K562 (cell line): ENCODE measurements around the gene SLC16A12. TPM values are rescaled to one million over a fixed set of nuclear protein-coding genes. Genes with fewer than 3 reads are reported as not detected.

Experiments used
- ATAC-seq: fragments of 200-7000 bp; cut with Tn5 transposase; 3 replicates; pipeline ENCODE4 v1.9.1; 2020; ENCODE audit warnings: moderate library complexity
- BruUV-seq: library from RNA; stranded (reverse); fragments of 400-500 nt; replicated peaks from 2 replicates; lab custom pipeline; 2021; lab: Mats Ljungman, UMichigan
- CTCF ChIA-PET: fragments of 300-600 bp; formaldehyde crosslinking; extraction: SDS; loops from one replicate; lab custom pipeline; 2021; ENCODE audit warnings: low intra/inter-chr PET ratio; lab: Yijun Ruan, JAX
- POLR2A ChIA-PET: fragments of 300-600, 350-650 bp; sonication (Branson Sonifier 250); formaldehyde crosslinking; extraction: SDS; loops from one replicate; lab custom pipeline; 2021; ENCODE audit warnings: antibody characterized with exemption, inconsistent platforms; lab: Yijun Ruan, JAX
- DNase-seq, 4 experiments: peaks; one replicate each; pipeline versions ENCODE4 v3.0.0 to v3.0.0-alpha.2; 2011 to 2018; ENCODE audit warnings: low spot score in 3 of 4, mixed read lengths in 3 of 4; ENCODE audit errors: extremely low read depth in 1 of 4
- FAIRE-seq: peaks from 2 replicates; lab custom pipeline; 2011; peaks lifted over from hg19 to GRCh38; lab: Jason Lieb, UNC
- H2AFZ ChIP-seq: 2 replicates; pipeline ENCODE4 v1.6.0; 2011; ENCODE audit warnings: low read depth, low read length, control low read depth, inconsistent platforms
- H3K27ac ChIP-seq: fragments of 200-600 bp; 3 replicates; pipeline ENCODE4 v1.8.0; 2011; ENCODE audit warnings: low read depth, mild to moderate bottlenecking, control low read depth, inconsistent platforms, low read length, moderate library complexity, mixed read lengths; ENCODE audit errors: extremely low read depth
- H3K27me3 ChIP-seq, 2 experiments: fragments of 300-600 bp in 1 of 2; 2 replicates in 1 of 2; 3 replicates in 1 of 2; pipeline versions ENCODE4 v1.6.0 to v1.8.0; 2011; ENCODE audit warnings: inconsistent platforms in 2 of 2, low read length in 2 of 2, mild to moderate bottlenecking in 1 of 2, mixed read lengths in 1 of 2, moderate library complexity in 1 of 2; ENCODE audit not compliant: control insufficient read depth in 2 of 2, insufficient read depth in 2 of 2
- H3K36me3 ChIP-seq: fragments of 300-600 bp; 3 replicates; pipeline ENCODE4 v1.8.0; 2011; ENCODE audit warnings: mild to moderate bottlenecking, low read length, inconsistent platforms; ENCODE audit not compliant: control insufficient read depth, insufficient read depth
- H3K4me1 ChIP-seq, 2 experiments: fragments of 200-600 bp in 1 of 2; replicated peaks in 1 of 2; 2 replicates in 1 of 2; 3 replicates in 1 of 2; pipeline versions ENCODE4 v1.5.1 to v1.8.0; 2011; ENCODE audit warnings: inconsistent platforms in 2 of 2, low read length in 2 of 2, mild to moderate bottlenecking in 1 of 2, mixed read lengths in 1 of 2, moderate library complexity in 1 of 2; ENCODE audit not compliant: control insufficient read depth in 2 of 2, insufficient read depth in 2 of 2
- H3K4me2 ChIP-seq: 2 replicates; pipeline ENCODE4 v1.6.1; 2011; ENCODE audit warnings: low read length, control low read depth, inconsistent platforms, mixed read lengths; ENCODE audit not compliant: insufficient read depth
- H3K4me3 ChIP-seq: fragments of 200-600 bp; sonication (generic), shearing (Covaris generic); 2 replicates; pipeline ENCODE4 v1.5.1; 2016; ENCODE audit warnings: control low read depth, inconsistent platforms
- H3K79me2 ChIP-seq: fragments of 200-600 bp; 3 replicates; pipeline ENCODE4 v1.8.0; 2011; ENCODE audit warnings: low read length, inconsistent platforms; ENCODE audit not compliant: control insufficient read depth, insufficient read depth
- H3K9ac ChIP-seq, 2 experiments: 2 replicates each; pipeline versions ENCODE4 v1.6.0 to v1.6.1; 2011; ENCODE audit warnings: low read depth in 2 of 2, low read length in 2 of 2, control low read depth in 1 of 2, inconsistent platforms in 1 of 2, mild to moderate bottlenecking in 1 of 2, mixed read lengths in 1 of 2; ENCODE audit not compliant: insufficient read depth in 1 of 2
- H3K9me1 ChIP-seq: one replicate; pipeline ENCODE4 v1.6.0; 2011; ENCODE audit warnings: inconsistent platforms, mild to moderate bottlenecking, low read length, moderate library complexity; ENCODE audit not compliant: control insufficient read depth, insufficient read depth
- H3K9me3 ChIP-seq: replicated peaks from 2 replicates; pipeline ENCODE4 v1.5.1; 2011; ENCODE audit warnings: low read depth, low read length, inconsistent platforms; ENCODE audit not compliant: control insufficient read depth, insufficient read depth
- H4K20me1 ChIP-seq: replicated peaks from 2 replicates; pipeline ENCODE4 v1.6.1; 2011; ENCODE audit warnings: low read length, inconsistent platforms, mixed read lengths; ENCODE audit not compliant: control insufficient read depth, insufficient read depth
- BRD4 ChIP-seq: fragments of 200-600 bp; sonication (generic); IDR thresholded peaks from 2 replicates; pipeline ENCODE4 v1.6.1; 2017; ENCODE audit warnings: inconsistent platforms
- EWSR1 ChIP-seq: fragments of 450-650 bp; IDR thresholded peaks from 2 replicates; pipeline ENCODE4 v1.6.1; 2018; ENCODE audit warnings: borderline replicate concordance, mild to moderate bottlenecking, low read depth, moderate library complexity; ENCODE audit not compliant: partially characterized antibody
- HDGF ChIP-seq: fragments of 450-650 bp; IDR thresholded peaks from 2 replicates; pipeline ENCODE4 v1.6.1; 2016
- HIVEP1 ChIP-seq: fragments of 250-450 bp; sonication (Bioruptor Pico); IDR thresholded peaks from 2 replicates; pipeline ENCODE4 v1.4.0; 2020; ENCODE audit warnings: mild to moderate bottlenecking
- HNRNPK ChIP-seq: fragments of 200-400 bp; formaldehyde crosslinking; IDR thresholded peaks from one replicate; pipeline ENCODE4 v1.6.1; 2018; ENCODE audit warnings: mild to moderate bottlenecking, low read depth, low read length; ENCODE audit not compliant: poor library complexity, severe bottlenecking
- LEF1 ChIP-seq: fragments of 450-650 bp; IDR thresholded peaks from 2 replicates; pipeline ENCODE4 v1.6.1; 2016; ENCODE audit warnings: mild to moderate bottlenecking
- PRPF4 ChIP-seq: fragments of 200-400 bp; formaldehyde crosslinking; IDR thresholded peaks from one replicate; pipeline ENCODE4 v1.6.1; 2017; ENCODE audit warnings: low read length, low read depth, mild to moderate bottlenecking; ENCODE audit not compliant: insufficient read depth, poor library complexity, severe bottlenecking
- SOX6 ChIP-seq: fragments of 450-650 bp; IDR thresholded peaks from 2 replicates; pipeline ENCODE4 v1.6.1; 2014; ENCODE audit warnings: mild to moderate bottlenecking
- SPI1 ChIP-seq: IDR thresholded peaks from 2 replicates; pipeline ENCODE4 v1.6.1; 2011; ENCODE audit warnings: low read depth, low read length, control low read depth, borderline replicate concordance
- ZBTB8A ChIP-seq: fragments of 450-650 bp; IDR thresholded peaks from 2 replicates; pipeline ENCODE4 v1.6.1; 2018; ENCODE audit warnings: mild to moderate bottlenecking, moderate library complexity; ENCODE audit not compliant: partially characterized antibody
- ZNF124 ChIP-seq: sonication (generic); formaldehyde crosslinking; IDR thresholded peaks from 2 replicates; pipeline ENCODE4 v1.8.1; 2022; ENCODE audit warnings: missing genetic modification reagents
- ZNF253 ChIP-seq: fragments of 250-450 bp; sonication (Bioruptor Pico); conservative IDR thresholded peaks from 2 replicates; pipeline ENCODE4 v1.6.1; 2021; ENCODE audit warnings: mild to moderate bottlenecking
- ZNF764 ChIP-seq: fragments of 250-450 bp; sonication (Bioruptor Pico); IDR thresholded peaks from 2 replicates; pipeline ENCODE4 v1.4.0; 2020; ENCODE audit warnings: low read depth, mild to moderate bottlenecking, moderate library complexity
- WGBS: fragments of 100-300 bp; shearing (Covaris generic); methylation state at CpG from one replicate; pipeline ENCODE4 v1.1.6; 2016; ENCODE audit warnings: low coverage, mixed read lengths; ENCODE audit not compliant: insufficient coverage; ENCODE audit errors: missing lambda C conversion rate; 5-methylcytosine and 5-hydroxymethylcytosine counted together
- in situ Hi-C: fragments of 300-500 bp; cut with MboI; formaldehyde crosslinking; loops from 4 replicates; pipeline ENCODE4 v1.15.0; 2018; ENCODE audit warnings: inconsistent platforms, mixed read lengths
- intact Hi-C: fragments of 100-400 bp; cut with micrococcal nuclease; formaldehyde crosslinking; loops from 2 replicates; pipeline ENCODE4 v1.14.2; 2022
- polyA plus RNA-seq, 8 experiments: library from polyadenylated mRNA; depleted of rRNA in 4 of 8; stranded (reverse) in 5 of 8; unstranded in 3 of 8; fragments of >200 nt; fragmentation: Nextera tagmentation in 2 of 8; fragmentation: Illumina TruSeq in 1 of 8; extraction: Ambion mirVana in 2 of 8; extraction: Trizol in 1 of 8; gene quantifications; 2 replicates each; pipeline versions ENCODE4 v1.2.1 to v1.2.3, GENCODE V29; 2011 to 2014; ENCODE audit warnings: inconsistent platforms in 1 of 8, missing spikeins in 1 of 8
- total RNA-seq, 7 experiments: library from RNA; depleted of rRNA in 6 of 7; stranded (reverse); fragments of >200 nt in 6 of 7; fragmentation: Illumina TruSeq in 2 of 7; extraction: Trizol in 2 of 7; gene quantifications; 2 replicates each; pipeline versions ENCODE4 v1.2.1 to v1.2.3, GENCODE V29; 2011 to 2021; ENCODE audit warnings: low replicate concordance in 1 of 7
- TF ChIP-seq, protein P1 (sequence below): sonication (generic); IDR thresholded peaks from 2 replicates; pipeline ENCODE4 v1.6.1; 2016
- TF ChIP-seq, protein P2 (sequence below): fragments of 450-650 bp; IDR thresholded peaks from 2 replicates; pipeline ENCODE4 v1.6.1; 2017; ENCODE audit warnings: antibody characterized with exemption
- TF ChIP-seq, protein P3 (sequence below): fragments of 250-450 bp; sonication (Bioruptor Pico); IDR thresholded peaks from 2 replicates; pipeline ENCODE4 v1.4.0; 2020; ENCODE audit warnings: mild to moderate bottlenecking, moderate library complexity
- TF ChIP-seq, protein P4 (sequence below): IDR thresholded peaks from 2 replicates; pipeline ENCODE4 v1.6.1; 2011; ENCODE audit not compliant: insufficient read length; ENCODE audit errors: extremely low read depth

Gene SLC16A12
- total and polyA plus RNA-seq, 9 of the 15 experiments (the other 6 are each of a cell fraction or from before 2014, with no cell fraction given): not detected

DNA sequence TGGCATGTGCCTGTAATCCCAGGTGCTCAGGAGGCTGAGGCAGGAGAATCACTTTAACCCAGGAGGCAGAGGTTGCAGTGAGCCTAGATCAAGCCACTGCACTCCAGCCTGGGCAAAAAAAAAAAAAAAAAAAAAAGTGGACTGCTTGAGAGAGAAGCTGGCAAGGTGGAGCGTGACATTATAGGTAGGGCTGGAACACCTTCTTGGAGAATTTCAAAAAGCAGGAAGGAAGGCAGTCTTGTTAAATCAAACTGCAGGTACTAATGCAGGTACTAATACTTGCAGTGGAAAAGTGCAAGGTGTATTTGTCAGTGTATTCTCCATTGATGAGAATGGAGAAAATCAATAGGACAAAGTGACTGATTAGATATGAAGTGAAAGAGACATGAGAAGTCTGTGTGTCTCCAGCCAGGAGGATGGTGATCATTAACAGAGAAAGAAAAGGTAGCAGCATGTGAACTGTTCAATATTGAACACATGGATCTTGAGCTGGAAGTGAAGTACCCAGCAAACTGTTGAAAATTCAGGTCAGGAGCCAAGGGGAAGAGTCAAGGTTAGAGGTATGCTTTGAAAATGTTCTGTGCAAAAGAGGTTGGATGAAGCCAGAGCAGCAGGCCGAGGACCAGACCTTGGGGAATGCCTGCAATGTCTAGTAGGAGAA, 12.6 kb upstream of the SLC16A12 start:
- FAIRE-seq: no peak
- BruUV-seq: no TSS peak
- WGBS: 0% methylated on average over 1 of the region's 2 CpGs
- no peak for TF ChIP-seq ZNF124 (CRISPR knock-in tag)
- TF ChIP-seq LEF1: no peak
- TF ChIP-seq, protein P1, sequence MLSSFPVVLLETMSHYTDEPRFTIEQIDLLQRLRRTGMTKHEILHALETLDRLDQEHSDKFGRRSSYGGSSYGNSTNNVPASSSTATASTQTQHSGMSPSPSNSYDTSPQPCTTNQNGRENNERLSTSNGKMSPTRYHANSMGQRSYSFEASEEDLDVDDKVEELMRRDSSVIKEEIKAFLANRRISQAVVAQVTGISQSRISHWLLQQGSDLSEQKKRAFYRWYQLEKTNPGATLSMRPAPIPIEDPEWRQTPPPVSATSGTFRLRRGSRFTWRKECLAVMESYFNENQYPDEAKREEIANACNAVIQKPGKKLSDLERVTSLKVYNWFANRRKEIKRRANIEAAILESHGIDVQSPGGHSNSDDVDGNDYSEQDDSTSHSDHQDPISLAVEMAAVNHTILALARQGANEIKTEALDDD: no peak
- TF ChIP-seq HDGF: no peak
- TF ChIP-seq, protein P2, sequence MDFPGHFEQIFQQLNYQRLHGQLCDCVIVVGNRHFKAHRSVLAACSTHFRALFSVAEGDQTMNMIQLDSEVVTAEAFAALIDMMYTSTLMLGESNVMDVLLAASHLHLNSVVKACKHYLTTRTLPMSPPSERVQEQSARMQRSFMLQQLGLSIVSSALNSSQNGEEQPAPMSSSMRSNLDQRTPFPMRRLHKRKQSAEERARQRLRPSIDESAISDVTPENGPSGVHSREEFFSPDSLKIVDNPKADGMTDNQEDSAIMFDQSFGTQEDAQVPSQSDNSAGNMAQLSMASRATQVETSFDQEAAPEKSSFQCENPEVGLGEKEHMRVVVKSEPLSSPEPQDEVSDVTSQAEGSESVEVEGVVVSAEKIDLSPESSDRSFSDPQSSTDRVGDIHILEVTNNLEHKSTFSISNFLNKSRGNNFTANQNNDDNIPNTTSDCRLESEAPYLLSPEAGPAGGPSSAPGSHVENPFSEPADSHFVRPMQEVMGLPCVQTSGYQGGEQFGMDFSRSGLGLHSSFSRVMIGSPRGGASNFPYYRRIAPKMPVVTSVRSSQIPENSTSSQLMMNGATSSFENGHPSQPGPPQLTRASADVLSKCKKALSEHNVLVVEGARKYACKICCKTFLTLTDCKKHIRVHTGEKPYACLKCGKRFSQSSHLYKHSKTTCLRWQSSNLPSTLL: no peak
- no peak for TF ChIP-seq BRD4
- no peak for TF ChIP-seq ZBTB8A
- TF ChIP-seq SPI1: no peak
- TF ChIP-seq, protein P3, sequence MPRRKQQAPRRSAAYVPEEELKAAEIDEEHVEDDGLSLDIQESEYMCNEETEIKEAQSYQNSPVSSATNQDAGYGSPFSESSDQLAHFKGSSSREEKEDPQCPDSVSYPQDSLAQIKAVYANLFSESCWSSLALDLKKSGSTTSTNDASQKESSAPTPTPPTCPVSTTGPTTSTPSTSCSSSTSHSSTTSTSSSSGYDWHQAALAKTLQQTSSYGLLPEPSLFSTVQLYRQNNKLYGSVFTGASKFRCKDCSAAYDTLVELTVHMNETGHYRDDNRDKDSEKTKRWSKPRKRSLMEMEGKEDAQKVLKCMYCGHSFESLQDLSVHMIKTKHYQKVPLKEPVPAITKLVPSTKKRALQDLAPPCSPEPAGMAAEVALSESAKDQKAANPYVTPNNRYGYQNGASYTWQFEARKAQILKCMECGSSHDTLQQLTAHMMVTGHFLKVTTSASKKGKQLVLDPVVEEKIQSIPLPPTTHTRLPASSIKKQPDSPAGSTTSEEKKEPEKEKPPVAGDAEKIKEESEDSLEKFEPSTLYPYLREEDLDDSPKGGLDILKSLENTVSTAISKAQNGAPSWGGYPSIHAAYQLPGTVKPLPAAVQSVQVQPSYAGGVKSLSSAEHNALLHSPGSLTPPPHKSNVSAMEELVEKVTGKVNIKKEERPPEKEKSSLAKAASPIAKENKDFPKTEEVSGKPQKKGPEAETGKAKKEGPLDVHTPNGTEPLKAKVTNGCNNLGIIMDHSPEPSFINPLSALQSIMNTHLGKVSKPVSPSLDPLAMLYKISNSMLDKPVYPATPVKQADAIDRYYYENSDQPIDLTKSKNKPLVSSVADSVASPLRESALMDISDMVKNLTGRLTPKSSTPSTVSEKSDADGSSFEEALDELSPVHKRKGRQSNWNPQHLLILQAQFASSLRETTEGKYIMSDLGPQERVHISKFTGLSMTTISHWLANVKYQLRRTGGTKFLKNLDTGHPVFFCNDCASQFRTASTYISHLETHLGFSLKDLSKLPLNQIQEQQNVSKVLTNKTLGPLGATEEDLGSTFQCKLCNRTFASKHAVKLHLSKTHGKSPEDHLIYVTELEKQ (CRISPR knock-in tag): no peak
- no peak for TF ChIP-seq HNRNPK
- no peak for TF ChIP-seq ZNF764 (CRISPR knock-in tag)
- no peak for TF ChIP-seq EWSR1
- TF ChIP-seq, protein P4, sequence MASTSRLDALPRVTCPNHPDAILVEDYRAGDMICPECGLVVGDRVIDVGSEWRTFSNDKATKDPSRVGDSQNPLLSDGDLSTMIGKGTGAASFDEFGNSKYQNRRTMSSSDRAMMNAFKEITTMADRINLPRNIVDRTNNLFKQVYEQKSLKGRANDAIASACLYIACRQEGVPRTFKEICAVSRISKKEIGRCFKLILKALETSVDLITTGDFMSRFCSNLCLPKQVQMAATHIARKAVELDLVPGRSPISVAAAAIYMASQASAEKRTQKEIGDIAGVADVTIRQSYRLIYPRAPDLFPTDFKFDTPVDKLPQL: no peak
- no peak for TF ChIP-seq HIVEP1 (CRISPR knock-in tag)
- no peak for TF ChIP-seq PRPF4
- no peak for TF ChIP-seq SOX6
- no peak for TF ChIP-seq ZNF253 (CRISPR knock-in tag)

More for the DNA sequence above, 12.6 kb upstream of the SLC16A12 start:
- H3K27ac ChIP-seq: no peak overlapping the region
- no peak overlapping the region for H3K4me2 ChIP-seq
- ChIA-PET POLR2A (no interaction called here), CTCF (no interaction called here)
- no peaks in the 10 kb centered on the region for H4K20me1 ChIP-seq
- no peaks in the 10 kb centered on the region for H3K36me3 ChIP-seq
- no peaks in the 10 kb centered on the region for H3K9me1 ChIP-seq
- in situ Hi-C loops (no loop called here), intact Hi-C loops (no loop called here)
- H3K9me3 ChIP-seq: no peaks in the 10 kb centered on the region
- no peaks in the 10 kb centered on the region for H3K27me3 ChIP-seq
- ATAC-seq (no peak), DNase-seq (no peak)
- no peaks in the 10 kb centered on the region for H3K4me1 ChIP-seq
- no peak overlapping the region for H2AFZ ChIP-seq
- no peak overlapping the region for H3K9ac ChIP-seq
- H3K79me2 ChIP-seq: no peaks in the 10 kb centered on the region
- no peak overlapping the region for H3K4me3 ChIP-seq
